Activated T-cell treated with anti-CD3 and anti-CD28 coated beads, Interleukin-2, amount 50 U/mL, for 72 hours (primary cell): Measurements from ENCODE around the gene CRNN. TPM values are rescaled to one million over a fixed set of nuclear protein-coding genes. Genes with fewer than 3 reads are reported as not detected.
A peak's percentile ranks its signal among the peaks of the same experiment; 100 is the strongest.

Experiments used
- ATAC-seq, 2 donors: fragments of 150-1000 bp; cut with Tn5 transposase; replicated peaks in 1 of 2; 2 replicates each; pipeline ENCODE4 v1.10.0; 2021; ENCODE audit warnings: moderate library complexity in 2 of 2, mild to moderate bottlenecking in 1 of 2
- DNase-seq, 2 donors: peaks; one replicate each; pipeline ENCODE4 v3.0.0; 2021 to 2022; ENCODE audit warnings: mixed read lengths in 1 of 2
- H3K27ac Mint-ChIP-seq: one replicate; pipeline ENCODE4 v1.8.0; 2022; ENCODE audit warnings: mild to moderate bottlenecking, moderate library complexity, mixed read lengths
- H3K27me3 Mint-ChIP-seq: one replicate; pipeline ENCODE4 v1.8.0; 2022; ENCODE audit warnings: low read depth, mixed read lengths
- H3K36me3 Mint-ChIP-seq, 2 donors: one replicate each; pipeline ENCODE4 v1.8.0; 2022; ENCODE audit warnings: mixed read lengths in 2 of 2, mild to moderate bottlenecking in 1 of 2; ENCODE audit not compliant: insufficient read depth in 2 of 2
- H3K4me1 Mint-ChIP-seq: one replicate; pipeline ENCODE4 v1.8.0; 2022; ENCODE audit warnings: low read depth, mixed read lengths
- H3K4me3 Mint-ChIP-seq, 2 donors: one replicate each; pipeline ENCODE4 v1.8.0; 2022; ENCODE audit warnings: mild to moderate bottlenecking in 2 of 2, mixed read lengths in 2 of 2, moderate library complexity in 2 of 2
- H3K9me3 Mint-ChIP-seq, 2 donors: one replicate each; pipeline ENCODE4 v1.8.0; 2022; ENCODE audit warnings: mixed read lengths in 2 of 2
- total RNA-seq, 2 donors: library from RNA; stranded (reverse); gene quantifications; one replicate each; pipeline ENCODE4 v1.2.3, GENCODE V29; 2022

Gene CRNN
- total RNA-seq, 2 donors from 2014 or later = not detected

GRCh38 chr1:152410028-152410427 lies 4.0 kb downstream of the CRNN start:
- no peaks in the 10 kb centered on the region for H3K4me1 Mint-ChIP-seq
- no peak for DNase-seq
- no peaks in the 10 kb centered on the region for H3K36me3 Mint-ChIP-seq
- H3K27ac Mint-ChIP-seq = no peak overlapping the region
- no peaks in the 10 kb centered on the region for H3K9me3 Mint-ChIP-seq
- no peak for ATAC-seq
- H3K4me3 Mint-ChIP-seq = no peak overlapping the region
- H3K27me3 Mint-ChIP-seq = no peaks in the 10 kb centered on the region

- H3K27ac Mint-ChIP-seq = no peak overlapping the region
- no peaks in the 10 kb centered on the region for H3K4me1 Mint-ChIP-seq
- no peaks in the 10 kb centered on the region for H3K36me3 Mint-ChIP-seq
- no peak for DNase-seq
- H3K9me3 Mint-ChIP-seq = no peaks in the 10 kb centered on the region
- no peak overlapping the region for H3K4me3 Mint-ChIP-seq
- no peak for ATAC-seq
- H3K27me3 Mint-ChIP-seq = peaks cover 7% of the 10 kb centered on the region
These were observed 5.4 kb downstream of the CRNN start for GRCh38 chr1:152408664-152409063.

- no peak overlapping the region for H3K4me3 Mint-ChIP-seq
- no peaks in the 10 kb centered on the region for H3K9me3 Mint-ChIP-seq
- DNase-seq (peak in 1 of 2 donors; percentile 16), ATAC-seq (peak; percentile 43 to 46)
- peaks cover 1% of the 10 kb centered on the region for H3K4me1 Mint-ChIP-seq
- no peaks in the 10 kb centered on the region for H3K36me3 Mint-ChIP-seq
- H3K27ac Mint-ChIP-seq = no peak overlapping the region
- H3K27me3 Mint-ChIP-seq = peaks cover 24% of the 10 kb centered on the region
These were observed 15.0 kb downstream of the CRNN start for GRCh38 chr1:152398812-152399698.

- no peak overlapping the region for H3K4me3 Mint-ChIP-seq
- no peaks in the 10 kb centered on the region for H3K9me3 Mint-ChIP-seq
- no peak for DNase-seq
- H3K4me1 Mint-ChIP-seq = peaks cover 4% of the 10 kb centered on the region
- no peak for ATAC-seq
- no peaks in the 10 kb centered on the region for H3K36me3 Mint-ChIP-seq
- H3K27ac Mint-ChIP-seq = no peak overlapping the region
- H3K27me3 Mint-ChIP-seq = peaks cover 17% of the 10 kb centered on the region
These were observed 16.6 kb downstream of the CRNN start for GRCh38 chr1:152397474-152397873.

- Mint-ChIP-seq H3K9me3 (no peaks in the 10 kb centered on the region), H3K36me3 (no peaks in the 10 kb centered on the region), H3K27me3 (peaks cover 18% of the 10 kb centered on the region), H3K4me3 (no peak overlapping the region), H3K27ac (no peak overlapping the region), H3K4me1 (peaks cover 4% of the 10 kb centered on the region)
- ATAC-seq = no peak
- no peak for DNase-seq
These were observed 19.9 kb downstream of the CRNN start for GRCh38 chr1:152394151-152394550.

GRCh38 chr1:152392909-152393308 lies 21.2 kb downstream of the CRNN start:
- DNase-seq (no peak), ATAC-seq (no peak)
- no peaks in the 10 kb centered on the region for H3K9me3 Mint-ChIP-seq
- H3K36me3 Mint-ChIP-seq = no peaks in the 10 kb centered on the region
- H3K27ac Mint-ChIP-seq = no peak overlapping the region
- peaks cover 4% of the 10 kb centered on the region for H3K4me1 Mint-ChIP-seq
- peaks cover 20% of the 10 kb centered on the region for H3K27me3 Mint-ChIP-seq
- H3K4me3 Mint-ChIP-seq = no peak overlapping the region

- Mint-ChIP-seq H3K27ac (no peak overlapping the region), H3K9me3 (no peaks in the 10 kb centered on the region)
These were observed 25.2 kb downstream of the CRNN start for GRCh38 chr1:152388889-152389288.

GRCh38 chr1:152386940-152387339 lies 27.1 kb downstream of the CRNN start:
- Mint-ChIP-seq H3K4me3 (no peak overlapping the region), H3K9me3 (no peaks in the 10 kb centered on the region), H3K27me3 (peaks cover 15% of the 10 kb centered on the region), H3K36me3 (no peaks in the 10 kb centered on the region), H3K4me1 (no peaks in the 10 kb centered on the region), H3K27ac (no peak overlapping the region)
- DNase-seq (no peak), ATAC-seq (no peak)

More at GRCh38 chr1:152388889-152389288, 25.2 kb downstream of the CRNN start:
- DNase-seq = no peak
- peaks cover 1% of the 10 kb centered on the region for H3K4me1 Mint-ChIP-seq
- no peaks in the 10 kb centered on the region for H3K36me3 Mint-ChIP-seq
- no peak for ATAC-seq
- H3K27me3 Mint-ChIP-seq = peaks cover 12% of the 10 kb centered on the region
- H3K4me3 Mint-ChIP-seq = no peak overlapping the region

- Mint-ChIP-seq H3K4me1 (no peaks in the 10 kb centered on the region), H3K4me3 (no peak overlapping the region), H3K27me3 (peaks cover 4% of the 10 kb centered on the region), H3K9me3 (no peaks in the 10 kb centered on the region), H3K27ac (no peak overlapping the region), H3K36me3 (no peaks in the 10 kb centered on the region)
- ATAC-seq = no peak
- DNase-seq = no peak
These were observed 33.1 kb downstream of the CRNN start for GRCh38 chr1:152380932-152381331.

GRCh38 chr1:152374451-152374850 lies 39.6 kb downstream of the CRNN start:
- Mint-ChIP-seq H3K36me3 (peaks cover 0 to 1% of the 10 kb centered on the region in 2 donors), H3K4me1 (no peaks in the 10 kb centered on the region), H3K4me3 (no peak overlapping the region), H3K27ac (no peak overlapping the region), H3K27me3 (peaks cover 6% of the 10 kb centered on the region), H3K9me3 (peaks cover 0 to 1% of the 10 kb centered on the region in 2 donors)
- ATAC-seq (no peak), DNase-seq (no peak)

GRCh38 chr1:152372672-152373071 lies 41.4 kb downstream of the CRNN start:
- DNase-seq (no peak), ATAC-seq (no peak)
- Mint-ChIP-seq H3K27me3 (peaks cover 6% of the 10 kb centered on the region), H3K4me3 (no peak overlapping the region), H3K4me1 (no peaks in the 10 kb centered on the region), H3K27ac (no peak overlapping the region), H3K9me3 (peaks cover 2 to 4% of the 10 kb centered on the region in 2 donors), H3K36me3 (peaks cover 1 to 3% of the 10 kb centered on the region in 2 donors)

- no peaks in the 10 kb centered on the region for H3K4me1 Mint-ChIP-seq
- H3K4me3 Mint-ChIP-seq = no peak overlapping the region
- H3K9me3 Mint-ChIP-seq = peaks cover 2 to 4% of the 10 kb centered on the region in 2 donors
- DNase-seq (no peak), ATAC-seq (no peak)
- H3K27ac Mint-ChIP-seq = no peak overlapping the region
- H3K36me3 Mint-ChIP-seq = peaks cover 1 to 3% of the 10 kb centered on the region in 2 donors
- H3K27me3 Mint-ChIP-seq = peaks cover 7% of the 10 kb centered on the region
These were observed 46.6 kb downstream of the CRNN start for GRCh38 chr1:152367436-152367835.

GRCh38 chr1:152359906-152360305 lies 54.2 kb downstream of the CRNN start, which contains the start of gene FLG2:
Gene FLG2, minus strand, starts transcription at chr1:152360006. Its CDS starts 1,122 bp downstream, at chr1:152358884.
- H3K4me3 Mint-ChIP-seq = no peak within 1 kb of the TSS
- H3K4me1 Mint-ChIP-seq = no peaks in the 10 kb centered on the region
- ATAC-seq (no peak), DNase-seq (no peak)
- peaks cover 0 to 2% of the 10 kb centered on the region in 2 donors for H3K9me3 Mint-ChIP-seq
- H3K27ac Mint-ChIP-seq = no peak within 1 kb of the TSS
- peaks cover 7% of the 10 kb centered on the region for H3K27me3 Mint-ChIP-seq
- no peaks in the 10 kb centered on the region for H3K36me3 Mint-ChIP-seq
